ENCODE data around the gene PLN. TPM values are rescaled to one million over a fixed set of nuclear protein-coding genes. Genes with fewer than 3 reads are reported as not detected.

PLN gene
- total and polyA plus RNA-seq, 10 of the 15 experiments (the other 5 are each of a cell fraction or from before 2014, with no cell fraction given): 0.16 to 0.44 TPM; not detected in 8

GRCh38 chr6:118536478-118536877 lies 11.6 kb upstream of the PLN start:
- FAIRE-seq (no peak), ATAC-seq (no peak), DNase-seq (ENCODE audit: low read depth, low spot score) (no peak)
- BruUV-seq (replicated peaks): no TSS peak
- Histone ChIP-seq H3K79me2 (ENCODE audit: control insufficient read depth, insufficient read depth, low read length) (no peaks in the 10 kb centered on the region), H3K9me3 (replicated peaks; ENCODE audit: control insufficient read depth, insufficient read depth, low read length) (no peaks in the 10 kb centered on the region; the same call in 2 of the 3 replicates), H3K4me2 (ENCODE audit: control insufficient read depth, insufficient read depth) (no peak overlapping the region), H2AFZ (ENCODE audit: control insufficient read depth, low read depth, low read length) (no peak overlapping the region), H3K36me3 (ENCODE audit: control insufficient read depth in 2 of 2, insufficient read depth in 2 of 2, low read length in 1 of 2) (no peaks in the 10 kb centered on the region; a peak in 1 of 4 replicates), H4K20me1 (ENCODE audit: control insufficient read depth, insufficient read depth) (no peaks in the 10 kb centered on the region), H3K4me3 (no peak overlapping the region), H3K27ac (ENCODE audit: control insufficient read depth, insufficient read depth) (no peak overlapping the region), H3K27me3 (replicated peaks in 1 of 2; ENCODE audit: control insufficient read depth in 2 of 2, insufficient read depth in 2 of 2, low read length in 1 of 2) (no peaks in the 10 kb centered on the region), H3K9ac (ENCODE audit: control insufficient read depth, insufficient read depth, low read length) (no peak overlapping the region), H3K4me1 (ENCODE audit: control insufficient read depth, insufficient read depth, low read length) (no peaks in the 10 kb centered on the region)
- CTCF ChIA-PET: interaction anchor here (1.7 kb wide), 1 partner anchor 29 kb away, joined by 4 read pairs; no protein-coding TSS in a partner anchor
- RAD21 ChIA-PET (ENCODE audit: unreplicated experiment): no interaction called here
- 96% methylated on average over 2 of the region's 2 CpGs for WGBS (ENCODE audit: insufficient coverage, insufficient replicate concordance, low lambda C conversion rate, missing lambda C conversion rate)
- in situ Hi-C loops (cut with MboI): no loop called here
- TF ChIP-seq E2F4 (IDR thresholded peaks at IDR 0.05; ENCODE audit: low read depth, low read length): no peak
- TF ChIP-seq TCF7 (IDR thresholded peaks at IDR 0.05; ENCODE audit: borderline replicate concordance): no peak
- no peak for TF ChIP-seq PRDM15 (CRISPR knock-in tag; IDR thresholded peaks at IDR 0.05)
- TF ChIP-seq SUPT20H (IDR thresholded peaks at IDR 0.05; ENCODE audit: borderline replicate concordance, control insufficient read depth, low read depth, low read length): no peak
- TF ChIP-seq FOXM1 (IDR thresholded peaks at IDR 0.05; ENCODE audit: low read depth, low read length): no peak
- TF ChIP-seq TBL1XR1 (IDR thresholded peaks at IDR 0.05; ENCODE audit: low read depth, low read length): no peak
- TF ChIP-seq STAT3 (IDR thresholded peaks at IDR 0.05; ENCODE audit: low read depth, low read length): no peak
- TF ChIP-seq ETV6 (conservative IDR thresholded peaks at IDR 0.05 in 1 of 2, IDR thresholded peaks at IDR 0.05 in 1 of 2; ENCODE audit: borderline replicate concordance in 1 of 2, low read depth in 1 of 2): no peak
- no peak for TF ChIP-seq KDM1A (IDR thresholded peaks at IDR 0.05; ENCODE audit: borderline replicate concordance)
- TF ChIP-seq NFXL1 (IDR thresholded peaks at IDR 0.05; ENCODE audit: borderline replicate concordance): no peak
- POLR2A ChIA-PET: no interaction called here
- intact Hi-C loops (cut with micrococcal nuclease; ENCODE audit: unreplicated experiment): no loop called here
- SMC1A ChIA-PET (ENCODE audit: uncharacterized antibody, unreplicated experiment): no interaction called here

Data from GM12878 (cell line).